GM12878 (cell line): Measurements from ENCODE around the gene IL18R1. TPM values are rescaled to one million over a fixed set of nuclear protein-coding genes. Genes with fewer than 3 reads are reported as not detected.
A peak's percentile ranks its signal among the peaks of the same experiment; 100 is the strongest.

Experiments
- BCL11A ChIP-seq: IDR thresholded peaks from 2 replicates; pipeline ENCODE4 v1.6.1; 2011; ENCODE audit warnings: low read depth, low read length
- BRCA1 ChIP-seq: IDR thresholded peaks from 2 replicates; pipeline ENCODE4 v1.6.1; 2011; ENCODE audit warnings: low read depth, low read length, improper control_type of control experiment
- IRF4 ChIP-seq: IDR thresholded peaks from 2 replicates; pipeline ENCODE4 v1.6.1; 2011; ENCODE audit warnings: low read depth, low read length
- MTA3 ChIP-seq: IDR thresholded peaks from 2 replicates; pipeline ENCODE4 v1.6.1; 2012; ENCODE audit warnings: low read length, inconsistent platforms, borderline replicate concordance
- MXI1 ChIP-seq: fragments of 150-350 bp; IDR thresholded peaks from 2 replicates; pipeline ENCODE4 v1.6.1; 2011; ENCODE audit warnings: low read depth, mild to moderate bottlenecking, inconsistent platforms, low read length, improper control_type of control experiment
- NFXL1 ChIP-seq: fragments of 450-650 bp; IDR thresholded peaks from 2 replicates; pipeline ENCODE4 v1.6.1; 2017; ENCODE audit warnings: antibody characterized with exemption, mild to moderate bottlenecking, borderline replicate concordance
- RFX5 ChIP-seq: IDR thresholded peaks from 2 replicates; pipeline ENCODE4 v1.6.1; 2011; ENCODE audit warnings: low read depth, low read length, improper control_type of control experiment
- SMARCA5 ChIP-seq: fragments of 450-650 bp; IDR thresholded peaks from 2 replicates; pipeline ENCODE4 v1.6.1; 2017; ENCODE audit warnings: mild to moderate bottlenecking
- YBX1 ChIP-seq: fragments of 450-650 bp; IDR thresholded peaks from 2 replicates; pipeline ENCODE4 v1.6.1; 2016; ENCODE audit warnings: antibody characterized with exemption
- ZBTB33 ChIP-seq: fragments of 450-650 bp; IDR thresholded peaks from 2 replicates; pipeline ENCODE4 v1.6.1; 2017; ENCODE audit warnings: mild to moderate bottlenecking
- ZNF384 ChIP-seq: IDR thresholded peaks from 2 replicates; pipeline ENCODE4 v1.6.1; 2012; ENCODE audit warnings: low read depth, mild to moderate bottlenecking, low read length, improper control_type of control experiment, borderline replicate concordance
- polyA plus RNA-seq, 11 experiments: library from polyadenylated mRNA; depleted of rRNA in 4 of 11; unstranded in 6 of 11; stranded (reverse) in 5 of 11; fragments of >200 nt; fragmentation: Nextera tagmentation in 4 of 11; fragmentation: Illumina TruSeq in 1 of 11; extraction: Ambion mirVana in 4 of 11; extraction: Trizol in 1 of 11; gene quantifications; 1 replicate in 1 of 11; 2 replicates in 10 of 11; pipeline versions ENCODE4 v1.2.1 to v1.2.3, GENCODE V29; 2011 to 2016; ENCODE audit warnings: inconsistent platforms in 2 of 11, missing spikeins in 2 of 11, low read depth in 1 of 11
- total RNA-seq, 4 experiments: library from RNA; depleted of rRNA in 3 of 4; stranded (reverse); fragments of >200 nt in 3 of 4; fragmentation: Illumina TruSeq in 1 of 4; extraction: Trizol in 1 of 4; gene quantifications; 2 replicates each; pipeline versions ENCODE4 v1.2.1 to v1.2.3, GENCODE V29; 2013 to 2021
- TF ChIP-seq, protein P1 (sequence below): IDR thresholded peaks from 2 replicates; pipeline ENCODE4 v1.6.1; 2011; ENCODE audit warnings: mild to moderate bottlenecking, low read depth, low read length, moderate library complexity; ENCODE audit not compliant: insufficient replicate concordance
- TF ChIP-seq, protein P2 (sequence below): IDR thresholded peaks from 2 replicates; pipeline ENCODE4 v1.6.1; 2012; ENCODE audit warnings: low read depth, low read length, improper control_type of control experiment
- TF ChIP-seq, protein P3 (sequence below): fragments of 450-650 bp; conservative IDR thresholded peaks from 2 replicates; pipeline ENCODE4 v1.6.1; 2017; ENCODE audit warnings: mild to moderate bottlenecking, moderate library complexity

IL18R1 gene
- total and polyA plus RNA-seq, 10 of the 15 experiments (the other 5 are each of a cell fraction or from before 2014, with no cell fraction given): 3.5 to 15.5 (median 11.1) TPM

- TF ChIP-seq ZBTB33 (no peak), MXI1 (no peak), MTA3 (peak; percentile 76), RFX5 (no peak), NFXL1 (no peak), YBX1 (no peak), BCL11A (peak; percentile 6; the same call in 1 of the 2 replicates), SMARCA5 (no peak), BRCA1 (no peak), IRF4 (no peak), ZNF384 (no peak)
- TF ChIP-seq, protein P1, sequence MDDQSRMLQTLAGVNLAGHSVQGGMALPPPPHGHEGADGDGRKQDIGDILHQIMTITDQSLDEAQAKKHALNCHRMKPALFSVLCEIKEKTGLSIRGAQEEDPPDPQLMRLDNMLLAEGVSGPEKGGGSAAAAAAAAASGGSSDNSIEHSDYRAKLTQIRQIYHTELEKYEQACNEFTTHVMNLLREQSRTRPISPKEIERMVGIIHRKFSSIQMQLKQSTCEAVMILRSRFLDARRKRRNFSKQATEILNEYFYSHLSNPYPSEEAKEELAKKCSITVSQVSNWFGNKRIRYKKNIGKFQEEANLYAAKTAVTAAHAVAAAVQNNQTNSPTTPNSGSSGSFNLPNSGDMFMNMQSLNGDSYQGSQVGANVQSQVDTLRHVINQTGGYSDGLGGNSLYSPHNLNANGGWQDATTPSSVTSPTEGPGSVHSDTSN: peak; percentile 18
- TF ChIP-seq, protein P2, sequence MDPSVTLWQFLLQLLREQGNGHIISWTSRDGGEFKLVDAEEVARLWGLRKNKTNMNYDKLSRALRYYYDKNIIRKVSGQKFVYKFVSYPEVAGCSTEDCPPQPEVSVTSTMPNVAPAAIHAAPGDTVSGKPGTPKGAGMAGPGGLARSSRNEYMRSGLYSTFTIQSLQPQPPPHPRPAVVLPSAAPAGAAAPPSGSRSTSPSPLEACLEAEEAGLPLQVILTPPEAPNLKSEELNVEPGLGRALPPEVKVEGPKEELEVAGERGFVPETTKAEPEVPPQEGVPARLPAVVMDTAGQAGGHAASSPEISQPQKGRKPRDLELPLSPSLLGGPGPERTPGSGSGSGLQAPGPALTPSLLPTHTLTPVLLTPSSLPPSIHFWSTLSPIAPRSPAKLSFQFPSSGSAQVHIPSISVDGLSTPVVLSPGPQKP: no peak
- TF ChIP-seq, protein P3, sequence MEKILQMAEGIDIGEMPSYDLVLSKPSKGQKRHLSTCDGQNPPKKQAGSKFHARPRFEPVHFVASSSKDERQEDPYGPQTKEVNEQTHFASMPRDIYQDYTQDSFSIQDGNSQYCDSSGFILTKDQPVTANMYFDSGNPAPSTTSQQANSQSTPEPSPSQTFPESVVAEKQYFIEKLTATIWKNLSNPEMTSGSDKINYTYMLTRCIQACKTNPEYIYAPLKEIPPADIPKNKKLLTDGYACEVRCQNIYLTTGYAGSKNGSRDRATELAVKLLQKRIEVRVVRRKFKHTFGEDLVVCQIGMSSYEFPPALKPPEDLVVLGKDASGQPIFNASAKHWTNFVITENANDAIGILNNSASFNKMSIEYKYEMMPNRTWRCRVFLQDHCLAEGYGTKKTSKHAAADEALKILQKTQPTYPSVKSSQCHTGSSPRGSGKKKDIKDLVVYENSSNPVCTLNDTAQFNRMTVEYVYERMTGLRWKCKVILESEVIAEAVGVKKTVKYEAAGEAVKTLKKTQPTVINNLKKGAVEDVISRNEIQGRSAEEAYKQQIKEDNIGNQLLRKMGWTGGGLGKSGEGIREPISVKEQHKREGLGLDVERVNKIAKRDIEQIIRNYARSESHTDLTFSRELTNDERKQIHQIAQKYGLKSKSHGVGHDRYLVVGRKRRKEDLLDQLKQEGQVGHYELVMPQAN: no peak
Measured at GRCh38 chr2:102367331-102367971, 11.9 kb downstream of the IL18R1 start (continued).
